Neuronal stem cell (in vitro differentiated cells): ENCODE results near the gene SCYGR1.

Experiments used
- DNase-seq: peaks from one replicate; pipeline ENCODE4 v3.0.0-alpha.2; 2013; ENCODE audit warnings: low spot score
- H2AFZ ChIP-seq: one replicate; pipeline ENCODE4 v1.6.1; 2013; ENCODE audit warnings: mild to moderate bottlenecking, low read length, inconsistent platforms
- H2AK5ac ChIP-seq: 2 replicates; pipeline ENCODE4 v1.6.1; 2013; ENCODE audit warnings: low read depth, mild to moderate bottlenecking, inconsistent platforms, low read length, moderate library complexity, mixed read lengths
- H2BK120ac ChIP-seq: 2 replicates; pipeline ENCODE4 v1.6.1; 2013; ENCODE audit warnings: low read depth, mild to moderate bottlenecking, inconsistent platforms, low read length, moderate library complexity, mixed read lengths
- H2BK12ac ChIP-seq: one replicate; pipeline ENCODE4 v1.6.1; 2013; ENCODE audit warnings: low read length, inconsistent platforms
- H2BK15ac ChIP-seq: 2 replicates; pipeline ENCODE4 v1.6.1; 2013; ENCODE audit warnings: mild to moderate bottlenecking, low read length, inconsistent platforms, mixed read lengths
- H2BK5ac ChIP-seq: one replicate; pipeline ENCODE4 v1.6.1; 2013; ENCODE audit warnings: inconsistent platforms, mild to moderate bottlenecking, low read length, moderate library complexity
- H3K14ac ChIP-seq: one replicate; pipeline ENCODE4 v1.6.1; 2013; ENCODE audit warnings: low read length, inconsistent platforms
- H3K18ac ChIP-seq: 2 replicates; pipeline ENCODE4 v1.6.1; 2013; ENCODE audit warnings: low read length, inconsistent platforms
- H3K23ac ChIP-seq: 2 replicates; pipeline ENCODE4 v1.6.1; 2013; ENCODE audit warnings: low read depth, mild to moderate bottlenecking, mixed read lengths, low read length, inconsistent platforms; ENCODE audit not compliant: poor library complexity
- H3K27ac ChIP-seq: replicated peaks from 3 replicates; pipeline ENCODE4 v1.5.1; 2013; ENCODE audit warnings: low read length, inconsistent platforms
- H3K27me3 ChIP-seq, 3 experiments: 2 replicates each; pipeline ENCODE4 v1.6.1; 2013; ENCODE audit warnings: low read length in 3 of 3, mild to moderate bottlenecking in 2 of 3, inconsistent platforms in 1 of 3, low read depth in 1 of 3, mixed read lengths in 1 of 3, moderate library complexity in 1 of 3; ENCODE audit not compliant: control insufficient read depth in 3 of 3, insufficient read depth in 3 of 3
- H3K36me3 ChIP-seq, 2 donors: replicated peaks in 1 of 2; 2 replicates each; pipeline ENCODE4 v1.6.1; 2013; ENCODE audit warnings: low read length in 2 of 2; ENCODE audit not compliant: control insufficient read depth in 2 of 2, insufficient read depth in 2 of 2
- H3K4ac ChIP-seq: 2 replicates; pipeline ENCODE4 v1.6.1; 2013; ENCODE audit warnings: inconsistent platforms, mild to moderate bottlenecking, low read length, moderate library complexity
- H3K4me1 ChIP-seq, 2 donors: 1 replicate in 1 of 2; 2 replicates in 1 of 2; pipeline ENCODE4 v1.6.1; 2013; ENCODE audit warnings: low read length in 2 of 2, low read depth in 1 of 2; ENCODE audit not compliant: control insufficient read depth in 2 of 2, insufficient read depth in 1 of 2
- H3K4me2 ChIP-seq: one replicate; pipeline ENCODE4 v1.6.1; 2013; ENCODE audit warnings: mild to moderate bottlenecking, low read length, inconsistent platforms; ENCODE audit not compliant: insufficient read depth, poor library complexity, severe bottlenecking
- H3K4me3 ChIP-seq, 2 donors: 2 replicates each; pipeline ENCODE4 v1.5.1; 2013; ENCODE audit warnings: low read length in 2 of 2, mild to moderate bottlenecking in 2 of 2, inconsistent platforms in 1 of 2, moderate library complexity in 1 of 2
- H3K79me1 ChIP-seq: one replicate; pipeline ENCODE4 v1.6.1; 2013; ENCODE audit warnings: low read depth, mild to moderate bottlenecking, inconsistent platforms, low read length, moderate library complexity
- H3K9ac ChIP-seq: one replicate; pipeline ENCODE4 v1.6.1; 2013; ENCODE audit warnings: mild to moderate bottlenecking, low read depth, low read length, inconsistent platforms; ENCODE audit not compliant: poor library complexity
- H3K9me3 ChIP-seq, 2 donors: replicated peaks in 1 of 2; 2 replicates each; pipeline versions ENCODE3 to v1.6.1; 2013; ENCODE audit warnings: low read length in 2 of 2, mild to moderate bottlenecking in 2 of 2, inconsistent platforms in 1 of 2, low read depth in 1 of 2, mixed read lengths in 1 of 2, moderate library complexity in 1 of 2; ENCODE audit not compliant: control insufficient read depth in 2 of 2, insufficient read depth in 1 of 2
- H4K8ac ChIP-seq: one replicate; pipeline ENCODE4 v1.6.1; 2013; ENCODE audit warnings: low read depth, mild to moderate bottlenecking, inconsistent platforms, low read length, moderate library complexity
- H4K91ac ChIP-seq: one replicate; pipeline ENCODE4 v1.6.1; 2013; ENCODE audit warnings: low read length, low read depth, mild to moderate bottlenecking, inconsistent platforms; ENCODE audit not compliant: poor library complexity
- WGBS, 2 donors: extraction: QIAGEN DNeasy Blood & Tissue Kit; methylation state at CpG; one replicate each; pipeline ENCODE4 v1.1.7; 2013; ENCODE audit warnings: missing lambda C conversion rate in 2 of 2, mixed read lengths in 1 of 2; ENCODE audit not compliant: insufficient read length in 2 of 2, insufficient replicate concordance in 1 of 2; ENCODE audit errors: extremely low coverage in 2 of 2; 5-methylcytosine and 5-hydroxymethylcytosine counted together

SCYGR1 gene

GRCh38 chr2:227368574-227368973 is 19.2 kb downstream of the SCYGR1 start:
- Histone ChIP-seq H4K8ac (no peak overlapping the region), H3K27ac (no peak overlapping the region), H2AFZ (no peak overlapping the region), H3K23ac (no peak overlapping the region), H3K4me3 (no peak overlapping the region), H3K4me2 (no peak overlapping the region), H3K36me3 (no peaks in the 10 kb centered on the region), H3K9ac (no peak overlapping the region), H3K14ac (no peak overlapping the region), H3K79me1 (no peaks in the 10 kb centered on the region), H3K9me3 (no peaks in the 10 kb centered on the region), H2BK15ac (no peak overlapping the region), H2BK12ac (no peak overlapping the region), H3K4me1 (no peaks in the 10 kb centered on the region), H2AK5ac (no peak overlapping the region), H3K4ac (no peak overlapping the region), H3K27me3 (no peaks in the 10 kb centered on the region), H2BK5ac (no peak overlapping the region), H3K18ac (no peak overlapping the region), H2BK120ac (no peak overlapping the region), H4K91ac (no peak overlapping the region)
- no peak for DNase-seq
- no CpG with 5 or more reads among the region's 5 CpGs for WGBS, 2 donors

GRCh38 chr2:227367427-227367795 is 20.3 kb downstream of the SCYGR1 start:
- Histone ChIP-seq H2AK5ac (no peak overlapping the region), H3K27ac (no peak overlapping the region), H3K4ac (no peak overlapping the region), H2BK5ac (no peak overlapping the region), H3K18ac (no peak overlapping the region), H2BK12ac (no peak overlapping the region), H3K9ac (no peak overlapping the region), H3K36me3 (no peaks in the 10 kb centered on the region), H3K4me2 (no peak overlapping the region), H3K14ac (no peak overlapping the region), H3K79me1 (no peaks in the 10 kb centered on the region), H3K9me3 (no peaks in the 10 kb centered on the region), H3K4me3 (no peak overlapping the region), H4K91ac (no peak overlapping the region), H2BK15ac (no peak overlapping the region), H4K8ac (no peak overlapping the region), H3K4me1 (no peaks in the 10 kb centered on the region), H3K23ac (no peak overlapping the region), H2AFZ (no peak overlapping the region), H3K27me3 (no peaks in the 10 kb centered on the region), H2BK120ac (no peak overlapping the region)
- WGBS, 2 donors, result no CpG with 5 or more reads among the region's 3 CpGs
- no peak for DNase-seq

- no peak overlapping the region for H2AK5ac ChIP-seq
- H3K27ac ChIP-seq, result no peak overlapping the region
- H2BK5ac ChIP-seq, result no peak overlapping the region
- H3K36me3 ChIP-seq, result no peaks in the 10 kb centered on the region
- H3K9me3 ChIP-seq, result no peaks in the 10 kb centered on the region
- H3K9ac ChIP-seq, result no peak overlapping the region
- no peak overlapping the region for H3K4me3 ChIP-seq
- peak overlapping the region; percentile 44 for H3K23ac ChIP-seq
- no peak overlapping the region for H4K8ac ChIP-seq
- no peak overlapping the region for H2AFZ ChIP-seq
- no peak overlapping the region for H2BK120ac ChIP-seq
- no peak overlapping the region for H3K4me2 ChIP-seq
- H3K27me3 ChIP-seq, result no peaks in the 10 kb centered on the region
- H2BK15ac ChIP-seq, result no peak overlapping the region
- H2BK12ac ChIP-seq, result no peak overlapping the region
- H3K14ac ChIP-seq, result no peak overlapping the region
- no peak overlapping the region for H3K4ac ChIP-seq
- no peaks in the 10 kb centered on the region for H3K4me1 ChIP-seq
- WGBS, 2 donors, result no CpG with 5 or more reads among the region's 11 CpGs
- no peak overlapping the region for H4K91ac ChIP-seq
- no peak overlapping the region for H3K18ac ChIP-seq
- H3K79me1 ChIP-seq, result no peaks in the 10 kb centered on the region
- no peak for DNase-seq
Measured at GRCh38 chr2:227366769-227367426, 20.9 kb downstream of the SCYGR1 start.

GRCh38 chr2:227365833-227366232 is 21.9 kb downstream of the SCYGR1 start:
- Histone ChIP-seq H3K9me3 (no peaks in the 10 kb centered on the region), H3K23ac (no peak overlapping the region), H3K4ac (no peak overlapping the region), H2AFZ (no peak overlapping the region), H3K18ac (no peak overlapping the region), H3K36me3 (peaks cover 1 to 8% of the 10 kb centered on the region in 2 donors), H3K4me1 (no peaks in the 10 kb centered on the region), H2AK5ac (no peak overlapping the region), H3K9ac (no peak overlapping the region), H3K79me1 (no peaks in the 10 kb centered on the region), H3K14ac (no peak overlapping the region), H2BK120ac (no peak overlapping the region), H2BK5ac (no peak overlapping the region), H2BK12ac (no peak overlapping the region), H3K4me3 (no peak overlapping the region), H3K27me3 (no peaks in the 10 kb centered on the region), H3K4me2 (no peak overlapping the region), H4K91ac (no peak overlapping the region), H2BK15ac (no peak overlapping the region), H4K8ac (no peak overlapping the region), H3K27ac (no peak overlapping the region)
- no CpG with 5 or more reads among the region's 3 CpGs for WGBS, 2 donors
- DNase-seq, result no peak
